Activated T-cell treated with anti-CD3 and anti-CD28 coated beads, Interleukin-2, amount 50 U/mL, for 1 hour (primary cell): ENCODE data around the gene FGF11.

Experiments used
- DNase-seq: peaks from one replicate; pipeline ENCODE4 v3.0.0-alpha.2; 2020

Gene FGF11

GRCh38 chr17:7408863-7409262, 30.4 kb upstream of the FGF11 start:
- no peak for DNase-seq

- DNase-seq = no peak
These were observed 29.6 kb upstream of the FGF11 start for GRCh38 chr17:7409716-7410115.

GRCh38 chr17:7410634-7411426, 28.5 kb upstream of the FGF11 start:
- no peak for DNase-seq

- no peak for DNase-seq
These were observed 27.9 kb upstream of the FGF11 start for GRCh38 chr17:7411427-7411750.

GRCh38 chr17:7413346-7413985, 25.8 kb upstream of the FGF11 start:
- DNase-seq = no peak

GRCh38 chr17:7414837-7415236, 24.5 kb upstream of the FGF11 start:
- no peak for DNase-seq

GRCh38 chr17:7415784-7416183, 23.5 kb upstream of the FGF11 start:
- no peak for DNase-seq

GRCh38 chr17:7416323-7416722, 23.0 kb upstream of the FGF11 start:
- no peak for DNase-seq

GRCh38 chr17:7417056-7417655, 22.2 kb upstream of the FGF11 start:
- no peak for DNase-seq

- DNase-seq = no peak
These were observed 20.7 kb upstream of the FGF11 start for GRCh38 chr17:7418472-7419152.

GRCh38 chr17:7419819-7420610, 19.3 kb upstream of the FGF11 start, which contains the start of gene SPEM1:
TSS of gene SPEM1 (plus strand) at chr17:7420324. CDS start at chr17:7420385, 61 bp downstream.
- DNase-seq = no peak

- DNase-seq = no peak
These were observed 18.1 kb upstream of the FGF11 start for GRCh38 chr17:7421186-7421585.

GRCh38 chr17:7423679-7424078, 15.6 kb upstream of the FGF11 start:
- no peak for DNase-seq

- DNase-seq = no peak
These were observed 14.0 kb upstream of the FGF11 start, which contains the start of gene SPEM2 for GRCh38 chr17:7425316-7425715. TSS of gene SPEM2 (plus strand) at chr17:7425616. CDS start at chr17:7425689, 73 bp downstream.

- no peak for DNase-seq
These were observed 13.6 kb upstream of the FGF11 start for GRCh38 chr17:7425756-7426155.

- no peak for DNase-seq
These were observed 13.0 kb upstream of the FGF11 start for GRCh38 chr17:7426203-7426863.

GRCh38 chr17:7426896-7427489, 12.3 kb upstream of the FGF11 start:
- no peak for DNase-seq

GRCh38 chr17:7427549-7427948, 11.8 kb upstream of the FGF11 start:
- DNase-seq = no peak

GRCh38 chr17:7428557-7428956, 10.8 kb upstream of the FGF11 start, which contains the start of gene SPEM3:
TSS of gene SPEM3 (plus strand) at chr17:7428857. CDS start at chr17:7428903, 46 bp downstream.
- DNase-seq = no peak

GRCh38 chr17:7429722-7430121, 9.6 kb upstream of the FGF11 start:
- DNase-seq = no peak

GRCh38 chr17:7431231-7431630, 8.1 kb upstream of the FGF11 start:
- no peak for DNase-seq

GRCh38 chr17:7432296-7432695, 7.0 kb upstream of the FGF11 start:
- DNase-seq = no peak
